Vagina (tissue), 2 donors: Measurements from ENCODE around the gene SHISA9.

Source experiments
- CTCF ChIP-seq, 3 experiments: fragments of 450-650 bp in 2 of 3; fragments of 200-600 bp in 1 of 3; sonication (generic) in 1 of 3; IDR thresholded peaks; one replicate each; pipeline ENCODE4 v1.5.1; 2017 to 2019; ENCODE audit warnings: antibody characterized with exemption in 3 of 3, mild to moderate bottlenecking in 2 of 3, moderate library complexity in 2 of 3
- POLR2A ChIP-seq, 2 donors: fragments of 450-650 bp; IDR thresholded peaks; one replicate each; pipeline ENCODE4 v1.6.1; 2017; ENCODE audit warnings: antibody characterized with exemption in 2 of 2, mild to moderate bottlenecking in 2 of 2, moderate library complexity in 2 of 2
- POLR2AphosphoS5 ChIP-seq, 2 donors: sonication (generic); formaldehyde crosslinking; IDR thresholded peaks; one replicate each; pipeline ENCODE4 v1.9.0; 2017; ENCODE audit warnings: antibody characterized with exemption in 2 of 2, mild to moderate bottlenecking in 2 of 2, low read depth in 1 of 2; ENCODE audit not compliant: insufficient read depth in 1 of 2

- TF ChIP-seq CTCF (IDR thresholded peaks at IDR 0.05) (no peak), POLR2A (IDR thresholded peaks at IDR 0.05) (no peak), POLR2AphosphoS5 (IDR thresholded peaks at IDR 0.05; ENCODE audit: insufficient read depth in 1 of 2, low read depth in 1 of 2) (no peak)
These were observed 40.5 kb downstream of the SHISA9 start for GRCh38 chr16:12941896-12942295.
